NCI-H446 treated with DMSO at 0.1 percent for 48 hours (cell line): Measurements from ENCODE around the gene REM2.

Experiments
- DNase-seq: peaks from one replicate; lab custom pipeline; 2025; lab: John Stamatoyannopoulos, UW

REM2 gene

GRCh38 chr14:22875003-22875747 is 7.8 kb upstream of the REM2 start:
- no peak for DNase-seq

GRCh38 chr14:22875748-22876319 is 7.2 kb upstream of the REM2 start:
- no peak for DNase-seq

- DNase-seq, result no peak
Observed at GRCh38 chr14:22877000-22877501, 6.0 kb upstream of the REM2 start.

- no peak for DNase-seq
Observed at GRCh38 chr14:22878271-22879246, 4.5 kb upstream of the REM2 start.

- DNase-seq, result no peak
Observed at GRCh38 chr14:22882064-22882463, 958 bp upstream of the REM2 start.

GRCh38 chr14:22882529-22883172 is 371 bp upstream of the REM2 start:
- no peak for DNase-seq

- no peak for DNase-seq
Observed at GRCh38 chr14:22884076-22884737, 1.2 kb downstream of the REM2 start.

- no peak for DNase-seq
Observed at GRCh38 chr14:22884738-22885523, 1.9 kb downstream of the REM2 start.

GRCh38 chr14:22885975-22886374 is 3.0 kb downstream of the REM2 start:
- DNase-seq, result no peak

- DNase-seq, result no peak
Observed at GRCh38 chr14:22886500-22887259, 3.7 kb downstream of the REM2 start.

GRCh38 chr14:22887260-22887989 is 4.4 kb downstream of the REM2 start:
- peak; percentile 26 for DNase-seq

- no peak for DNase-seq
Observed at GRCh38 chr14:22887990-22888378, 5.0 kb downstream of the REM2 start.

GRCh38 chr14:22888662-22889061 is 5.6 kb downstream of the REM2 start:
- DNase-seq, result no peak

GRCh38 chr14:22890416-22890815 is 7.4 kb downstream of the REM2 start:
- DNase-seq, result no peak

- no peak for DNase-seq
Observed at GRCh38 chr14:22892488-22892887, 9.5 kb downstream of the REM2 start.

GRCh38 chr14:22893706-22894105 is 10.7 kb downstream of the REM2 start:
- DNase-seq, result no peak

- DNase-seq, result no peak
Observed at GRCh38 chr14:22895402-22895801, 12.4 kb downstream of the REM2 start.

- DNase-seq, result no peak
Observed at GRCh38 chr14:22896356-22896755, 13.3 kb downstream of the REM2 start.

- no peak for DNase-seq
Observed at GRCh38 chr14:22896760-22897159, 13.7 kb downstream of the REM2 start.
